Measurements from ENCODE around the gene SNRPB2. TPM values are rescaled to one million over a fixed set of nuclear protein-coding genes. Genes with fewer than 3 reads are reported as not detected.

SNRPB2 gene
- total RNA-seq, result 56.5 TPM

DNA sequence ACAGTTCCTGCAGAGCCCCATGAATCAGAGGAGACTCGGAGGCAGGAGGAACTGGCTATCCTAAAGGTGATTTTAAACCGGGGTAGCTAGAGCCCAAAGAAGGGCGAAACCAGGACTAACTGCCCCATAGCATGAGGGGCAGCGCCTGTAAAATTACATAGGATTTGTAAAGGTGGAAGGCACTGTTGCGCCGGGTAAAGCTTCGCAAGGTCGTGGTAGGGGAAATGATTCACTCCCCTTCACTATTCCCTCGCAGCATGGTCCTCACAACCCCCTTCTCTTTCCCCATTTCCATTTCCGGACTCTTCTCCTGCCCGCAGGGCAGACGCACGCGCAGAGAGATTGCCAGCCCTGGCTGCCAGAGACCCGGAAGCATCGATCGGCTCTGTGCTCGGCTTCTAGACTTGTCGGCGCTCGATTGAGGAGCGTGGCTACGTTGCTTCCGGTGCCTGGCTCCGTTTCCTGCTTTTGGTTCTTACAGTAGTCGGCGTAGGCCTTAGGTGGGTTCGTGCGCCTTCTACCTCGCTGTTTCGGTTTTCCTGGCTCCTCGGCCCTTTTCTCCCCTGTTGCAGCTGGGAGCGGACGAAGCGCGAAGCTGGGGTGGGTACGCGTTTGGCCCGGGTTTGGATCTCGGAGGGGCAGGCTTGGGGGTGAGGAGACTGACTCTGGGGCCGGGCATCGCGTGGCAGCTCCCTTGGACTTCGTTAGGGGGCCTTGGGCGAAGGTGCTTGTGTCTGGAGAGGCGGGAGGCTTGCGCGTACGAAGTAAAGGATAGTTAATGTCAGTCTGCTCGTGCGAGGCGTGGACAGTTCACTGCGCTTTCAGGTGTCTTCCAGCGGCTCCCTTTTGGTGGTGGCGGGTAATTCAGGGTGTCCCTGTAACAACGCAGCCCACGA lies at the start of gene SNRPB2:
SNRPB2 (plus strand) TSS at position 462 of the 896 bp plus-strand sequence. CDS start 1,677 bp downstream, outside the sequence.

DNA sequence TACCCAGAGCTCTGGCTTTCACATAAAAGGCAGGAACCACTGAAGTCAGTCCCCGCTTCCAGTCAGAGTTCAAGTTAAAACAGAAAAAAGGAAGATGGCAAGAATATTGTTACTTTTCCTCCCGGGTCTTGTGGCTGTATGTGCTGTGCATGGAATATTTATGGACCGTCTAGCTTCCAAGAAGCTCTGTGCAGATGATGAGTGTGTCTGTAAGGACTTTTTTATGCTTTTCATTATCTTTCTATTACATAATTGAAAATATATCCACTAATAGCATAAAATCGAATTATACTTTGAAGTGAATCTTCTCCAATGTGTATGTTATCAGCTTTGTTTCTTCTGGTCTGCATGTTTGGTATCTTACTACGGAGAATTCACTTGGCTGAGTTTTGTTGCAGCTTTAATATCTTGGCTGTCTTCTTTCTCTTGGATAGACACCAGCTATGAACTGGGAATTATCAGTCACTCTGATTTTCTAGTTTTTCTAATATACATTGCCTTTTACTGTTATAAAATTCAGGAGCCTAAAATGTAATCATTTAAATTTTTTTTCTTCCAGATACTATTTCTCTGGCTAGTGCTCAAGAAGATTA lies 18.6 kb downstream of the SNRPB2 start, which contains the start of gene OTOR:
OTOR (plus strand) TSS at position 51 of the 593 bp plus-strand sequence; CDS start at position 95, 44 bp downstream.

Small RNA genes lying within 50 kb of the gene (small RNA-seq; reads per million reads assigned to genes)
- gene AL135938.1, result not detected

Other genes starting within 250 kb of the SNRPB2 start
- 19.6 TPM for gene KIF16B, start 156.6 kb upstream of the SNRPB2 start, total RNA-seq
- gene OTOR, start 18.3 kb downstream of the SNRPB2 start, total RNA-seq, result not detected

All from diencephalon (tissue), 1 donor.